ENCODE measurements around the gene GPR143. TPM values are rescaled to one million over a fixed set of nuclear protein-coding genes. Genes with fewer than 3 reads are reported as not detected.

Gene GPR143
- polyA plus RNA-seq, 1 donor: 0.48 TPM

GRCh38 chrX:9708086-9708485 lies 57.6 kb downstream of the GPR143 start:
- no peak for DNase-seq

- no peak for DNase-seq
These were observed 58.2 kb downstream of the GPR143 start for GRCh38 chrX:9707306-9708033.

- DNase-seq: no peak
These were observed 59.2 kb downstream of the GPR143 start for GRCh38 chrX:9706421-9706820.

GRCh38 chrX:9704876-9705465 lies 60.7 kb downstream of the GPR143 start:
- DNase-seq: no peak

GRCh38 chrX:9703406-9703805 lies 62.2 kb downstream of the GPR143 start:
- DNase-seq: no peak

GRCh38 chrX:9701790-9702189 lies 63.9 kb downstream of the GPR143 start:
- no peak for DNase-seq

- no peak for DNase-seq
These were observed 65.1 kb downstream of the GPR143 start for GRCh38 chrX:9700555-9700954.

- no peak for DNase-seq
These were observed 67.1 kb downstream of the GPR143 start for GRCh38 chrX:9698576-9698975.

- DNase-seq: no peak
These were observed 72.2 kb downstream of the GPR143 start for GRCh38 chrX:9693307-9694001.

GRCh38 chrX:9690046-9690445 lies 75.6 kb downstream of the GPR143 start:
- no peak for DNase-seq

- no peak for DNase-seq
These were observed 76.8 kb downstream of the GPR143 start for GRCh38 chrX:9688833-9689232.

GRCh38 chrX:9687899-9688298 lies 77.7 kb downstream of the GPR143 start:
- no peak for DNase-seq

GRCh38 chrX:9683350-9683749 lies 82.3 kb downstream of the GPR143 start:
- no peak for DNase-seq

- DNase-seq: no peak
These were observed 82.8 kb downstream of the GPR143 start for GRCh38 chrX:9682861-9683260.

- DNase-seq: no peak
These were observed 83.2 kb downstream of the GPR143 start for GRCh38 chrX:9682456-9682855.

- DNase-seq: no peak
These were observed 84.2 kb downstream of the GPR143 start for GRCh38 chrX:9681422-9681821.

GRCh38 chrX:9681011-9681410 lies 84.6 kb downstream of the GPR143 start:
- no peak for DNase-seq

- DNase-seq: no peak
These were observed 87.3 kb downstream of the GPR143 start for GRCh38 chrX:9678215-9678965.

- DNase-seq: peak; percentile 81
These were observed 88.4 kb downstream of the GPR143 start for GRCh38 chrX:9677098-9677739.

- DNase-seq: no peak
These were observed 88.9 kb downstream of the GPR143 start for GRCh38 chrX:9676738-9677097.

- DNase-seq: peak; percentile 58
These were observed 89.3 kb downstream of the GPR143 start for GRCh38 chrX:9676306-9676705.

Data from hindlimb muscle (tissue), 1 donor.